PC-3 (cell line): ENCODE data around the gene ETV3. TPM values are rescaled to one million over a fixed set of nuclear protein-coding genes. Genes with fewer than 3 reads are reported as not detected.

ENCODE experiments used
- ATAC-seq: fragments of 200-7000 bp; cut with Tn5 transposase; 2 replicates; pipeline ENCODE4 v1.9.1; 2020; ENCODE audit warnings: mild to moderate bottlenecking, moderate library complexity
- BruUV-seq: library from RNA; stranded (reverse); fragments of 400-500 nt; replicated peaks from 2 replicates; lab custom pipeline; 2021; lab: Mats Ljungman, UMichigan
- CTCF ChIA-PET: fragments of 300-600 bp; sonication (Branson Sonifier 250); formaldehyde crosslinking; loops from one replicate; lab custom pipeline; 2022; ENCODE audit warnings: antibody characterized with exemption; lab: Charles Lee
- POLR2A ChIA-PET: fragments of 300-600 bp; sonication (Branson Sonifier 250); formaldehyde crosslinking; loops from one replicate; lab custom pipeline; 2022; ENCODE audit warnings: antibody characterized with exemption; ENCODE audit not compliant: unreplicated experiment; lab: Charles Lee
- DNase-seq: peaks from one replicate; pipeline ENCODE4 v3.0.0-alpha.2; 2015
- H2AFZ ChIP-seq: fragments of 300-600 bp; sonication (generic); 2 replicates; pipeline ENCODE4 v1.6.0; 2016; ENCODE audit warnings: antibody characterized with exemption, low read length
- H3F3A ChIP-seq: fragments of 300-600 bp; sonication (generic); one replicate; pipeline ENCODE4 v1.6.0; 2017; ENCODE audit warnings: antibody characterized with exemption, low read length, control low read depth, mild to moderate bottlenecking; ENCODE audit not compliant: unreplicated experiment
- H3K27ac ChIP-seq: fragments of 300-600 bp; sonication (generic); 2 replicates; pipeline ENCODE4 v1.5.1; 2016; ENCODE audit warnings: mild to moderate bottlenecking, low read length
- H3K27me3 ChIP-seq: fragments of 300-600 bp; sonication (generic); 2 replicates; pipeline ENCODE4 v1.6.1; 2016; ENCODE audit warnings: low read length, mixed read lengths
- H3K36me3 ChIP-seq: fragments of 300-600 bp; sonication (generic); 2 replicates; pipeline ENCODE4 v1.6.1; 2016; ENCODE audit warnings: low read depth, mixed run types, low read length, mixed read lengths
- H3K4me1 ChIP-seq: fragments of 300-600 bp; sonication (generic); 2 replicates; pipeline ENCODE4 v1.5.1; 2016; ENCODE audit warnings: low read length; ENCODE audit not compliant: insufficient read depth
- H3K4me2 ChIP-seq: fragments of 300-600 bp; sonication (generic); 2 replicates; pipeline ENCODE4 v1.6.0; 2016; ENCODE audit warnings: low read length
- H3K4me3 ChIP-seq: fragments of 300-600 bp; sonication (generic); 2 replicates; pipeline ENCODE4 v1.5.1; 2016; ENCODE audit warnings: mild to moderate bottlenecking, low read length, mixed read lengths
- H3K79me2 ChIP-seq: fragments of 300-600 bp; sonication (generic); 2 replicates; pipeline ENCODE4 v1.6.1; 2017; ENCODE audit warnings: low read length, mixed read lengths
- H3K9ac ChIP-seq: fragments of 300-600 bp; sonication (generic); 2 replicates; pipeline ENCODE4 v1.6.0; 2016; ENCODE audit warnings: mild to moderate bottlenecking, low read length
- H3K9me2 ChIP-seq: fragments of 300-600 bp; sonication (generic); replicated peaks from 2 replicates; pipeline ENCODE4 v1.6.1; 2016; ENCODE audit warnings: mixed run types, low read length, mixed read lengths
- H3K9me3 ChIP-seq: fragments of 300-600 bp; sonication (generic); 2 replicates; pipeline ENCODE4 v1.6.1; 2016; ENCODE audit warnings: low read length, mixed read lengths
- H4K20me1 ChIP-seq: fragments of 300-600 bp; sonication (generic); 2 replicates; pipeline ENCODE4 v1.6.1; 2016; ENCODE audit warnings: low read length, mixed read lengths
- CTCF ChIP-seq: fragments of 300-600 bp; sonication (generic); conservative IDR thresholded peaks from 2 replicates; pipeline ENCODE4 v1.5.1; 2017; ENCODE audit warnings: antibody characterized with exemption, low read depth, mild to moderate bottlenecking, low read length
- EZH2 ChIP-seq: fragments of 300-600 bp; sonication (generic); IDR thresholded peaks from one replicate; pipeline ENCODE4 v1.6.1; 2017; ENCODE audit warnings: antibody characterized with exemption, mild to moderate bottlenecking, low read length; ENCODE audit not compliant: unreplicated experiment
- EZH2phosphoT487 ChIP-seq: fragments of 300-600 bp; sonication (generic); IDR thresholded peaks from 2 replicates; pipeline ENCODE4 v1.6.1; 2018; ENCODE audit warnings: mild to moderate bottlenecking, antibody characterized with exemption, low read length, borderline replicate concordance
- intact Hi-C: fragments of 100-400 bp; cut with micrococcal nuclease; formaldehyde crosslinking; loops from 2 replicates; pipeline ENCODE4 v1.9.0; 2023
- total RNA-seq: library from RNA; depleted of rRNA; stranded (reverse); fragments of >200 nt; gene quantifications from 2 replicates; pipeline ENCODE4 v1.2.3, GENCODE V29; 2014

The ETV3 gene
- total RNA-seq, 1 experiment from 2014 or later: 12.2 TPM

- POLR2A ChIA-PET: no interaction called here
- H3K9ac ChIP-seq: no peak overlapping the region
- H3K36me3 ChIP-seq: no peaks in the 10 kb centered on the region
- no peak for ATAC-seq
- H3K4me2 ChIP-seq: no peak overlapping the region
- no TSS peak for BruUV-seq
- H3K4me1 ChIP-seq: 0 out of 2 replicates have a peak, but pooled peaks cover 3% of the 10 kb centered on the region
- H3K79me2 ChIP-seq: no peaks in the 10 kb centered on the region
- no peaks in the 10 kb centered on the region for H3F3A ChIP-seq
- H4K20me1 ChIP-seq: no peaks in the 10 kb centered on the region
- intact Hi-C loops: no loop called here
- TF ChIP-seq EZH2: no peak
- TF ChIP-seq EZH2phosphoT487: no peak
- TF ChIP-seq CTCF: no peak
- no peaks in the 10 kb centered on the region for H3K9me3 ChIP-seq
- H3K27me3 ChIP-seq: peaks cover 13% of the 10 kb centered on the region; the same call in 1 of the 2 replicates
- H3K4me3 ChIP-seq: no peak overlapping the region
- no peaks in the 10 kb centered on the region for H3K9me2 ChIP-seq
- DNase-seq: no peak
- H3K27ac ChIP-seq: no peak overlapping the region
- no peak overlapping the region for H2AFZ ChIP-seq
- CTCF ChIA-PET: interaction anchor here (0.8 kb wide), 1 partner anchor 69 kb away, joined by 4 read pairs; no protein-coding TSS in a partner anchor
Observed at GRCh38 chr1:157087030-157087429, 51.2 kb downstream of the ETV3 start.

GRCh38 chr1:157086299-157086698, 51.9 kb downstream of the ETV3 start:
- no peak for DNase-seq
- no peak for TF ChIP-seq EZH2
- no peak for TF ChIP-seq CTCF
- CTCF ChIA-PET: no interaction called here
- Histone ChIP-seq H3K4me3 (no peak overlapping the region), H3F3A (no peaks in the 10 kb centered on the region), H2AFZ (no peak overlapping the region), H3K79me2 (no peaks in the 10 kb centered on the region), H3K27ac (no peak overlapping the region), H3K9me3 (no peaks in the 10 kb centered on the region), H3K9ac (no peak overlapping the region), H3K4me2 (no peak overlapping the region), H4K20me1 (no peaks in the 10 kb centered on the region), H3K36me3 (no peaks in the 10 kb centered on the region), H3K9me2 (no peaks in the 10 kb centered on the region), H3K27me3 (peaks cover 15% of the 10 kb centered on the region; the same call in 1 of the 2 replicates), H3K4me1 (0 out of 2 replicates have a peak, but pooled peaks cover 3% of the 10 kb centered on the region)
- intact Hi-C loops: no loop called here
- POLR2A ChIA-PET: no interaction called here
- no peak for ATAC-seq
- no TSS peak for BruUV-seq

- Histone ChIP-seq H3K4me2 (no peak overlapping the region), H3K36me3 (no peaks in the 10 kb centered on the region), H3K27me3 (peaks cover 15% of the 10 kb centered on the region; the same call in 1 of the 2 replicates), H2AFZ (no peak overlapping the region), H4K20me1 (no peaks in the 10 kb centered on the region), H3K9me2 (no peaks in the 10 kb centered on the region), H3K9me3 (no peaks in the 10 kb centered on the region), H3K27ac (no peak overlapping the region), H3K79me2 (no peaks in the 10 kb centered on the region), H3F3A (no peaks in the 10 kb centered on the region), H3K9ac (no peak overlapping the region), H3K4me1 (0 out of 2 replicates have a peak, but pooled peaks cover 3% of the 10 kb centered on the region), H3K4me3 (no peak overlapping the region)
- ATAC-seq (no peak), DNase-seq (no peak)
- TF ChIP-seq EZH2phosphoT487 (no peak), CTCF (no peak)
- ChIA-PET POLR2A (no interaction called here), CTCF (interaction anchor here (0.6 kb wide), 1 partner anchor 76 kb away, joined by 8 read pairs; no protein-coding TSS in a partner anchor)
- intact Hi-C loops: no loop called here
- BruUV-seq: no TSS peak
Observed at GRCh38 chr1:157085421-157085820, 52.8 kb downstream of the ETV3 start.
